Measurements from ENCODE around the gene DBNL. TPM values are rescaled to one million over a fixed set of nuclear protein-coding genes. Genes with fewer than 3 reads are reported as not detected.

Gene DBNL
- total and polyA plus RNA-seq, 2 of the 13 experiments (the other 11 are each of a cell fraction or from before 2014, with no cell fraction given): 20.8 to 35.1 TPM

DNA sequence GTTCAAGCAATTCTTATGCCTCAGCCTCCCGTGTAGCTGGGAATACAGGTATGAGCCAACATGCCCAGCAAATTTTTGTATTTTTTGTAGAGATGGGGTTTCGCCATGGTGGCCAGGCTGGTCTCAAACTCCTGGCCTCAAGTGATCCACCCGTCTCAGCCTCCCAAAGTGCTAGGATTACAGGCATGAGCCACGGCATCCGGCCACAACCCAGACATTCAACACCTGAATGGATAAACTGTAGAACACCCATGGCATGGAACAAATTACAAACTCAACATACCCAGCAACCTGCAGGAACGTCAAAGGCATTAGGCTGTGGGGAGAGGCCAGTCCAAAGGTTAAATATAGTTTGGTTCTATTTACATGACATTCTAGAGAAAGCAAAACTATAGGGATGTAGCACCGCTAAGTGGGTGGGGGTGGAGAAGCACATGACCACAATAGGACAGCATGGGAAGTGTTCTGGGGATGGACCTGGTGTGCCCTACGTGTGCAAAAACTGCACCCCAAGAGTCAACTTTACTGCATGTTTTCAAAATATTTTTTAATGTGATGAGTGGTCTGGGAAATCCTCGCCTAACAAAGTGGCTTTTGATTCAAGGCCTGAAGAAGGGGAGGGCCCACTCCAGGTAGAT, 27.3 kb downstream of the DBNL start (continued):
- 0 out of 2 replicates have a peak, but pooled peaks have one; percentile 42 for TF ChIP-seq TMF1 (CRISPR knock-in tag; IDR thresholded peaks at IDR 0.05; ENCODE audit: low read depth)
- TF ChIP-seq ZFY (CRISPR knock-in tag; IDR thresholded peaks at IDR 0.05): 0 out of 2 replicates have a peak, but pooled peaks have one; percentile 9
- TF ChIP-seq KDM2A (CRISPR knock-in tag; IDR thresholded peaks at IDR 0.05; ENCODE audit: borderline replicate concordance, low read depth): 0 out of 2 replicates have a peak, but pooled peaks have one; percentile 51
- TF ChIP-seq, protein P1, sequence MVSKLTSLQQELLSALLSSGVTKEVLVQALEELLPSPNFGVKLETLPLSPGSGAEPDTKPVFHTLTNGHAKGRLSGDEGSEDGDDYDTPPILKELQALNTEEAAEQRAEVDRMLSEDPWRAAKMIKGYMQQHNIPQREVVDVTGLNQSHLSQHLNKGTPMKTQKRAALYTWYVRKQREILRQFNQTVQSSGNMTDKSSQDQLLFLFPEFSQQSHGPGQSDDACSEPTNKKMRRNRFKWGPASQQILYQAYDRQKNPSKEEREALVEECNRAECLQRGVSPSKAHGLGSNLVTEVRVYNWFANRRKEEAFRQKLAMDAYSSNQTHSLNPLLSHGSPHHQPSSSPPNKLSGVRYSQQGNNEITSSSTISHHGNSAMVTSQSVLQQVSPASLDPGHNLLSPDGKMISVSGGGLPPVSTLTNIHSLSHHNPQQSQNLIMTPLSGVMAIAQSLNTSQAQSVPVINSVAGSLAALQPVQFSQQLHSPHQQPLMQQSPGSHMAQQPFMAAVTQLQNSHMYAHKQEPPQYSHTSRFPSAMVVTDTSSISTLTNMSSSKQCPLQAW (CRISPR knock-in tag; IDR thresholded peaks at IDR 0.05): 0 out of 2 replicates have a peak, but pooled peaks have one; percentile 48
- no peak for TF ChIP-seq ZNF644 (CRISPR knock-in tag; IDR thresholded peaks at IDR 0.05; ENCODE audit: low read depth)
- no peak for TF ChIP-seq FOXP1 (IDR thresholded peaks at IDR 0.05)
- TF ChIP-seq FOXP1 (CRISPR knock-in tag; IDR thresholded peaks at IDR 0.05): peak; percentile 26; the same call in 1 of the 2 replicates
- TF ChIP-seq ZSCAN20 (CRISPR knock-in tag; IDR thresholded peaks at IDR 0.05; ENCODE audit: borderline replicate concordance): no peak
- TF ChIP-seq, protein P2, sequence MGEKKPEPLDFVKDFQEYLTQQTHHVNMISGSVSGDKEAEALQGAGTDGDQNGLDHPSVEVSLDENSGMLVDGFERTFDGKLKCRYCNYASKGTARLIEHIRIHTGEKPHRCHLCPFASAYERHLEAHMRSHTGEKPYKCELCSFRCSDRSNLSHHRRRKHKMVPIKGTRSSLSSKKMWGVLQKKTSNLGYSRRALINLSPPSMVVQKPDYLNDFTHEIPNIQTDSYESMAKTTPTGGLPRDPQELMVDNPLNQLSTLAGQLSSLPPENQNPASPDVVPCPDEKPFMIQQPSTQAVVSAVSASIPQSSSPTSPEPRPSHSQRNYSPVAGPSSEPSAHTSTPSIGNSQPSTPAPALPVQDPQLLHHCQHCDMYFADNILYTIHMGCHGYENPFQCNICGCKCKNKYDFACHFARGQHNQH (CRISPR knock-in tag; IDR thresholded peaks at IDR 0.05): peak; percentile 44; the same call in 1 of the 2 replicates
- TF ChIP-seq, protein P3, sequence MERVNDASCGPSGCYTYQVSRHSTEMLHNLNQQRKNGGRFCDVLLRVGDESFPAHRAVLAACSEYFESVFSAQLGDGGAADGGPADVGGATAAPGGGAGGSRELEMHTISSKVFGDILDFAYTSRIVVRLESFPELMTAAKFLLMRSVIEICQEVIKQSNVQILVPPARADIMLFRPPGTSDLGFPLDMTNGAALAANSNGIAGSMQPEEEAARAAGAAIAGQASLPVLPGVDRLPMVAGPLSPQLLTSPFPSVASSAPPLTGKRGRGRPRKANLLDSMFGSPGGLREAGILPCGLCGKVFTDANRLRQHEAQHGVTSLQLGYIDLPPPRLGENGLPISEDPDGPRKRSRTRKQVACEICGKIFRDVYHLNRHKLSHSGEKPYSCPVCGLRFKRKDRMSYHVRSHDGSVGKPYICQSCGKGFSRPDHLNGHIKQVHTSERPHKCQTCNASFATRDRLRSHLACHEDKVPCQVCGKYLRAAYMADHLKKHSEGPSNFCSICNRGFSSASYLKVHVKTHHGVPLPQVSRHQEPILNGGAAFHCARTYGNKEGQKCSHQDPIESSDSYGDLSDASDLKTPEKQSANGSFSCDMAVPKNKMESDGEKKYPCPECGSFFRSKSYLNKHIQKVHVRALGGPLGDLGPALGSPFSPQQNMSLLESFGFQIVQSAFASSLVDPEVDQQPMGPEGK (CRISPR knock-in tag; IDR thresholded peaks at IDR 0.05): 0 out of 2 replicates have a peak, but pooled peaks have one; percentile 6
- TF ChIP-seq, protein P4, sequence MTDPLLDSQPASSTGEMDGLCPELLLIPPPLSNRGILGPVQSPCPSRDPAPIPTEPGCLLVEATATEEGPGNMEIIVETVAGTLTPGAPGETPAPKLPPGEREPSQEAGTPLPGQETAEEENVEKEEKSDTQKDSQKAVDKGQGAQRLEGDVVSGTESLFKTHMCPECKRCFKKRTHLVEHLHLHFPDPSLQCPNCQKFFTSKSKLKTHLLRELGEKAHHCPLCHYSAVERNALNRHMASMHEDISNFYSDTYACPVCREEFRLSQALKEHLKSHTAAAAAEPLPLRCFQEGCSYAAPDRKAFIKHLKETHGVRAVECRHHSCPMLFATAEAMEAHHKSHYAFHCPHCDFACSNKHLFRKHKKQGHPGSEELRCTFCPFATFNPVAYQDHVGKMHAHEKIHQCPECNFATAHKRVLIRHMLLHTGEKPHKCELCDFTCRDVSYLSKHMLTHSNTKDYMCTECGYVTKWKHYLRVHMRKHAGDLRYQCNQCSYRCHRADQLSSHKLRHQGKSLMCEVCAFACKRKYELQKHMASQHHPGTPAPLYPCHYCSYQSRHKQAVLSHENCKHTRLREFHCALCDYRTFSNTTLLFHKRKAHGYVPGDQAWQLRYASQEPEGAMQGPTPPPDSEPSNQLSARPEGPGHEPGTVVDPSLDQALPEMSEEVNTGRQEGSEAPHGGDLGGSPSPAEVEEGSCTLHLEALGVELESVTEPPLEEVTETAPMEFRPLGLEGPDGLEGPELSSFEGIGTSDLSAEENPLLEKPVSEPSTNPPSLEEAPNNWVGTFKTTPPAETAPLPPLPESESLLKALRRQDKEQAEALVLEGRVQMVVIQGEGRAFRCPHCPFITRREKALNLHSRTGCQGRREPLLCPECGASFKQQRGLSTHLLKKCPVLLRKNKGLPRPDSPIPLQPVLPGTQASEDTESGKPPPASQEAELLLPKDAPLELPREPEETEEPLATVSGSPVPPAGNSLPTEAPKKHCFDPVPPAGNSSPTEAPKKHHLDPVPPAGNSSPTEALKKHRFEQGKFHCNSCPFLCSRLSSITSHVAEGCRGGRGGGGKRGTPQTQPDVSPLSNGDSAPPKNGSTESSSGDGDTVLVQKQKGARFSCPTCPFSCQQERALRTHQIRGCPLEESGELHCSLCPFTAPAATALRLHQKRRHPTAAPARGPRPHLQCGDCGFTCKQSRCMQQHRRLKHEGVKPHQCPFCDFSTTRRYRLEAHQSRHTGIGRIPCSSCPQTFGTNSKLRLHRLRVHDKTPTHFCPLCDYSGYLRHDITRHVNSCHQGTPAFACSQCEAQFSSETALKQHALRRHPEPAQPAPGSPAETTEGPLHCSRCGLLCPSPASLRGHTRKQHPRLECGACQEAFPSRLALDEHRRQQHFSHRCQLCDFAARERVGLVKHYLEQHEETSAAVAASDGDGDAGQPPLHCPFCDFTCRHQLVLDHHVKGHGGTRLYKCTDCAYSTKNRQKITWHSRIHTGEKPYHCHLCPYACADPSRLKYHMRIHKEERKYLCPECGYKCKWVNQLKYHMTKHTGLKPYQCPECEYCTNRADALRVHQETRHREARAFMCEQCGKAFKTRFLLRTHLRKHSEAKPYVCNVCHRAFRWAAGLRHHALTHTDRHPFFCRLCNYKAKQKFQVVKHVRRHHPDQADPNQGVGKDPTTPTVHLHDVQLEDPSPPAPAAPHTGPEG (CRISPR knock-in tag; IDR thresholded peaks at IDR 0.05): no peak
- peak; percentile 26; the same call in 1 of the 2 replicates for TF ChIP-seq RXRB (CRISPR knock-in tag; IDR thresholded peaks at IDR 0.05; ENCODE audit: borderline replicate concordance)
- TF ChIP-seq JUN (CRISPR knock-in tag; IDR thresholded peaks at IDR 0.05): no peak
- TF ChIP-seq ELF3 (CRISPR knock-in tag; IDR thresholded peaks at IDR 0.05): peak; percentile 28; the same call in 1 of the 2 replicates
